Measurements from ENCODE around the gene PORCN. TPM values are rescaled to one million over a fixed set of nuclear protein-coding genes. Genes with fewer than 3 reads are reported as not detected.

PORCN gene
- total RNA-seq (7.6 and 12.0 TPM in 2 replicates), polyA plus RNA-seq (20.9 and 21.0 TPM in 2 replicates), polyA minus RNA-seq (15.3 and 19.9 TPM in 2 replicates), Bru-seq, nascent RNA (percentile 35 among the genes with signal in this experiment), BruChase-seq, experiment 1, labeled RNA remaining after a 6-hour chase (percentile 52 among the genes with signal in this experiment), BruChase-seq, experiment 2, labeled RNA remaining after a 2-hour chase (percentile 50 among the genes with signal in this experiment)
- polyA plus RNA-seq (2011; cell fraction: cytosol; rRNA removed) = 11.6 and 13.7 TPM in 2 replicates
- 23.1 and 23.8 TPM in 2 replicates for polyA plus RNA-seq (2011; cell fraction: nucleus; rRNA removed)
- polyA plus RNA-seq (2012) = 8.5 and 10.6 TPM in 2 replicates
- 6.0 TPM for polyA minus RNA-seq (2011; cell fraction: cytosol; rRNA and poly(A)+ RNA removed)
- polyA minus RNA-seq (2011; cell fraction: nucleus; rRNA and poly(A)+ RNA removed) = 9.2 and 10.5 TPM in 2 replicates
- long read RNA-seq, transcript PORCN-204 (13 exons, 1,672 nt) = major isoform, 5 of 37 reads
- long read RNA-seq, partial matches to known transcripts = 16 of 37 reads
- long read RNA-seq, other reads (novel, unspliced or antisense) = 16 of 37 reads

GRCh38 chrX:48508400-48509244, at the start of gene PORCN:
PORCN (plus strand) TSS chrX:48508992; CDS start chrX:48509821, 829 bp downstream.
- ChIA-PET CTCF (no interaction called here), POLR2A (no interaction called here)
- dilution Hi-C loops (cut with MboI; ENCODE audit: extremely low pct_ligation_motif_present, low sequenced_read_pairs) (no loop called here), intact Hi-C loops (cut with micrococcal nuclease) (no loop called here)
- peak; percentile 60 for DNase-seq (ENCODE audit: low read depth, low spot score)
- Histone ChIP-seq H2AFZ (ENCODE audit: low read depth, low read length) (peak within 1 kb of the TSS; percentile 61), H3K36me3 (ENCODE audit: control insufficient read depth in 2 of 2, extremely low read depth in 1 of 2, insufficient read depth in 2 of 2, low read length in 2 of 2) (peaks cover 0 to 2% of the 10 kb centered on the region in 2 experiments), H3K79me2 (ENCODE audit: control insufficient read depth, insufficient read depth, low read length) (no peaks in the 10 kb centered on the region), H3K27me3 (ENCODE audit: control insufficient read depth in 2 of 2, insufficient read depth in 2 of 2, low read length in 2 of 2) (no peaks in the 10 kb centered on the region), H4K20me1 (replicated peaks; ENCODE audit: control insufficient read depth, extremely low read depth, insufficient read depth, low read length) (no peaks in the 10 kb centered on the region), H3K9me1 (replicated peaks; ENCODE audit: control insufficient read depth, extremely low read depth, insufficient read depth, low read length) (no peaks in the 10 kb centered on the region), H3K27ac (ENCODE audit: insufficient read depth, low read depth, low read length) (peak within 1 kb of the TSS; percentile 24), H3K9ac (replicated peaks; ENCODE audit: extremely low read depth, insufficient read depth, low read length) (peak within 1 kb of the TSS; percentile 49), H3K9me3 (replicated peaks; ENCODE audit: control insufficient read depth, insufficient read depth, low read length) (no peaks in the 10 kb centered on the region), H3K4me1 (ENCODE audit: control insufficient read depth, extremely low read depth, insufficient read depth, low read length) (no peaks in the 10 kb centered on the region), H3K4me2 (ENCODE audit: insufficient read depth, low read length) (peak within 1 kb of the TSS; percentile 49), H3K4me3 (replicated peaks in 1 of 3; ENCODE audit: insufficient read depth in 1 of 3, low read depth in 1 of 3, low read length in 3 of 3) (peak within 1 kb of the TSS; percentile 46 to 83 (median 75))
- TF ChIP-seq JUN (IDR thresholded peaks at IDR 0.05; ENCODE audit: borderline replicate concordance, insufficient read depth, insufficient read length, low read depth) (no peak), EZH2 (IDR thresholded peaks at IDR 0.05; ENCODE audit: borderline replicate concordance, low read depth, low read length, severe bottlenecking) (no peak), POLR2AphosphoS5 (IDR thresholded peaks at IDR 0.05; ENCODE audit: insufficient read depth, low read depth, low read length) (no peak), CTCF (IDR thresholded peaks at IDR 0.05; ENCODE audit: extremely low read depth in 1 of 2, insufficient read depth in 1 of 2, low read depth in 1 of 2, low read length in 2 of 2) (no peak), POLR2A (IDR thresholded peaks at IDR 0.05; ENCODE audit: low read depth, low read length) (peak; percentile 70), MYC (IDR thresholded peaks at IDR 0.05; ENCODE audit: low read depth, low read length) (no peak), GATA2 (IDR thresholded peaks at IDR 0.05; ENCODE audit: insufficient read depth, insufficient read length, low read depth, low read length) (no peak), MAX (IDR thresholded peaks at IDR 0.05; ENCODE audit: insufficient read depth, insufficient read length) (no peak), FOS (IDR thresholded peaks at IDR 0.05; ENCODE audit: borderline replicate concordance, insufficient read depth, low read length) (no peak)
- peak; percentile 87 for FAIRE-seq
- BruUV-seq (replicated peaks) = TSS peak; percentile 45
